HepG2 (cell line): ENCODE data around the gene NUCB1. TPM values are rescaled to one million over a fixed set of nuclear protein-coding genes. Genes with fewer than 3 reads are reported as not detected.

Source experiments
- AKAP8 ChIP-seq: sonication (generic); formaldehyde crosslinking; IDR thresholded peaks from 2 replicates; pipeline ENCODE4 v1.5.1; 2020; ENCODE audit warnings: mild to moderate bottlenecking, missing genetic modification reagents
- ARNTL ChIP-seq: sonication (generic); formaldehyde crosslinking; IDR thresholded peaks from 2 replicates; pipeline ENCODE4 v1.4.0; 2020; ENCODE audit warnings: mild to moderate bottlenecking, missing genetic modification reagents
- FOSL1 ChIP-seq: sonication (generic); formaldehyde crosslinking; IDR thresholded peaks from 2 replicates; pipeline ENCODE4 v1.9.0; 2021; ENCODE audit warnings: missing genetic modification reagents, borderline replicate concordance
- NFKBIZ ChIP-seq: IDR thresholded peaks from 2 replicates; pipeline ENCODE4 v1.6.1; 2018; ENCODE audit warnings: missing genetic modification reagents, missing compliant biosample characterization
- PAF1 ChIP-seq: IDR thresholded peaks from 2 replicates; pipeline ENCODE4 v1.6.1; 2016; ENCODE audit warnings: missing genetic modification reagents, missing compliant biosample characterization
- ZIK1 ChIP-seq: sonication (generic); formaldehyde crosslinking; IDR thresholded peaks from 2 replicates; pipeline ENCODE4 v1.5.0; 2020; ENCODE audit warnings: mild to moderate bottlenecking, low read depth, missing genetic modification reagents, borderline replicate concordance
- ZNF251 ChIP-seq: sonication (generic); formaldehyde crosslinking; IDR thresholded peaks from 2 replicates; pipeline ENCODE4 v1.9.0; 2021; ENCODE audit warnings: mild to moderate bottlenecking, missing genetic modification reagents
- ZNF264 ChIP-seq: sonication (generic); formaldehyde crosslinking; IDR thresholded peaks from 2 replicates; pipeline ENCODE4 v1.4.0; 2020; ENCODE audit warnings: missing genetic modification reagents
- polyA plus RNA-seq, 8 experiments: library from polyadenylated mRNA; depleted of rRNA in 3 of 8; stranded (reverse) in 7 of 8; unstranded in 1 of 8; fragments of >200 nt; fragmentation: Illumina TruSeq in 4 of 8; extraction: Trizol in 4 of 8; gene quantifications; 2 replicates each; pipeline versions ENCODE4 v1.2.1 to v1.2.3, GENCODE V29; 2011 to 2016; ENCODE audit warnings: low read depth in 4 of 8, missing spikeins in 1 of 8, mixed read lengths in 1 of 8; ENCODE audit not compliant: insufficient read depth in 1 of 8
- total RNA-seq, 5 experiments: library from RNA; depleted of rRNA; stranded (reverse); fragments of >200 nt; fragmentation: Illumina TruSeq; extraction: Trizol; gene quantifications; 2 replicates each; pipeline ENCODE4 v1.2.3, GENCODE V29; 2016; ENCODE audit warnings: low read depth in 1 of 5
- TF ChIP-seq, protein P1 (sequence below): fragments of 450-650 bp; IDR thresholded peaks from 2 replicates; pipeline ENCODE4 v1.6.1; 2016
- TF ChIP-seq, protein P2 (sequence below): sonication (generic); formaldehyde crosslinking; IDR thresholded peaks from 2 replicates; pipeline ENCODE4 v1.4.0; 2020; ENCODE audit warnings: mild to moderate bottlenecking, missing genetic modification reagents, borderline replicate concordance
- TF ChIP-seq, protein P3 (sequence below): sonication (generic); formaldehyde crosslinking; IDR thresholded peaks from 2 replicates; pipeline ENCODE4 v1.5.1; 2020; ENCODE audit warnings: missing genetic modification reagents, mild to moderate bottlenecking, borderline replicate concordance
- TF ChIP-seq, protein P4 (sequence below): sonication (generic); formaldehyde crosslinking; IDR thresholded peaks from 2 replicates; pipeline ENCODE4 v1.4.0; 2020; ENCODE audit warnings: missing genetic modification reagents
- TF ChIP-seq, protein P5 (sequence below): sonication (generic); formaldehyde crosslinking; IDR thresholded peaks from 2 replicates; pipeline ENCODE4 v1.4.0; 2020; ENCODE audit warnings: missing genetic modification reagents, mild to moderate bottlenecking, borderline replicate concordance

Gene NUCB1
- total and polyA plus RNA-seq, 2 of the 13 experiments (the other 11 are each of a cell fraction or from before 2014, with no cell fraction given), result 82.3 to 106 TPM

DNA sequence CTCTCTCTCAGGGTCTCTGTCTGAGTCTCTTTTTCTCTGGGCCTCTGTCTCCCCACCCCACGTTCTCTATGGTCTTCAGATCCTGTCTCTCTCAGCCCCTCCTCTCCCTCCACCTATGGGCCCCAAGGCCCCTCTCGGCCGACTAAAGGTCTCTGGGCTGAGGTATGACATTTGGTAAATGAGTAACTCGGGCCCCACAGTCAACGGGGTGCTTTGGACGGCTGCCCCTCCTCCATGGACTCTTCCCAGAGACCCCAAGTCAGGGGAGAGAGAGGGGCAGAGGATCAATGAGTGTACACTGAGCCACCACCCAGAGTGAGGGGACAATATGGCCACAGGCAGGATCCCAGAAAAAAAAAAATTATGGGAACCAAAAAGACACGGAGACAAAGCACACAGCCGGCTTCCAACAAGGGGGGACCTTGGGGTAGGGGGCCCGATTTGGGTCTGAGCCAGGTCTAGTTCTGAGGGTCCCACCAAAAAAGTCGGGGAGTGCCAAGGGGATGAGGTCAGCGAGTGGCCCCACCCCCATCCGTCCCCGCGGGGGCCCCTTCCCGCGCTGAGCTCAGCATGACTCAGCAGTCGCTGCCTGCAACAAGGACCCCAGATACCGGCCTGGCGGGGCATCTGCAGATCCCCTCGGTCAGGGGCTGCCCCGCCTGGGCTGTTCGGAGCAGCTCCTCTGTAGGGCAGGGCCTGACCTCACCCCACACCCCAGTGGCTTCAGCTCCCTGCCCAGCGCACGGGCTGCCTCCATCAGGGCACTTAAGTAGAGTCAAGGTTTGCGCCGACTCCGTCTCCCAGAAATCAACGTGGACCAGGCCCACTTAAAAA is 63.5 kb downstream of the NUCB1 start (continued):
- TF ChIP-seq, protein P1, sequence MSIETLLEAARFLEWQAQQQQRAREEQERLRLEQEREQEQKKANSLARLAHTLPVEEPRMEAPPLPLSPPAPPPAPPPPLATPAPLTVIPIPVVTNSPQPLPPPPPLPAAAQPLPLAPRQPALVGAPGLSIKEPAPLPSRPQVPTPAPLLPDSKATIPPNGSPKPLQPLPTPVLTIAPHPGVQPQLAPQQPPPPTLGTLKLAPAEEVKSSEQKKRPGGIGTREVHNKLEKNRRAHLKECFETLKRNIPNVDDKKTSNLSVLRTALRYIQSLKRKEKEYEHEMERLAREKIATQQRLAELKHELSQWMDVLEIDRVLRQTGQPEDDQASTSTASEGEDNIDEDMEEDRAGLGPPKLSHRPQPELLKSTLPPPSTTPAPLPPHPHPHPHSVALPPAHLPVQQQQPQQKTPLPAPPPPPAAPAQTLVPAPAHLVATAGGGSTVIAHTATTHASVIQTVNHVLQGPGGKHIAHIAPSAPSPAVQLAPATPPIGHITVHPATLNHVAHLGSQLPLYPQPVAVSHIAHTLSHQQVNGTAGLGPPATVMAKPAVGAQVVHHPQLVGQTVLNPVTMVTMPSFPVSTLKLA, result no peak
- TF ChIP-seq, protein P2, sequence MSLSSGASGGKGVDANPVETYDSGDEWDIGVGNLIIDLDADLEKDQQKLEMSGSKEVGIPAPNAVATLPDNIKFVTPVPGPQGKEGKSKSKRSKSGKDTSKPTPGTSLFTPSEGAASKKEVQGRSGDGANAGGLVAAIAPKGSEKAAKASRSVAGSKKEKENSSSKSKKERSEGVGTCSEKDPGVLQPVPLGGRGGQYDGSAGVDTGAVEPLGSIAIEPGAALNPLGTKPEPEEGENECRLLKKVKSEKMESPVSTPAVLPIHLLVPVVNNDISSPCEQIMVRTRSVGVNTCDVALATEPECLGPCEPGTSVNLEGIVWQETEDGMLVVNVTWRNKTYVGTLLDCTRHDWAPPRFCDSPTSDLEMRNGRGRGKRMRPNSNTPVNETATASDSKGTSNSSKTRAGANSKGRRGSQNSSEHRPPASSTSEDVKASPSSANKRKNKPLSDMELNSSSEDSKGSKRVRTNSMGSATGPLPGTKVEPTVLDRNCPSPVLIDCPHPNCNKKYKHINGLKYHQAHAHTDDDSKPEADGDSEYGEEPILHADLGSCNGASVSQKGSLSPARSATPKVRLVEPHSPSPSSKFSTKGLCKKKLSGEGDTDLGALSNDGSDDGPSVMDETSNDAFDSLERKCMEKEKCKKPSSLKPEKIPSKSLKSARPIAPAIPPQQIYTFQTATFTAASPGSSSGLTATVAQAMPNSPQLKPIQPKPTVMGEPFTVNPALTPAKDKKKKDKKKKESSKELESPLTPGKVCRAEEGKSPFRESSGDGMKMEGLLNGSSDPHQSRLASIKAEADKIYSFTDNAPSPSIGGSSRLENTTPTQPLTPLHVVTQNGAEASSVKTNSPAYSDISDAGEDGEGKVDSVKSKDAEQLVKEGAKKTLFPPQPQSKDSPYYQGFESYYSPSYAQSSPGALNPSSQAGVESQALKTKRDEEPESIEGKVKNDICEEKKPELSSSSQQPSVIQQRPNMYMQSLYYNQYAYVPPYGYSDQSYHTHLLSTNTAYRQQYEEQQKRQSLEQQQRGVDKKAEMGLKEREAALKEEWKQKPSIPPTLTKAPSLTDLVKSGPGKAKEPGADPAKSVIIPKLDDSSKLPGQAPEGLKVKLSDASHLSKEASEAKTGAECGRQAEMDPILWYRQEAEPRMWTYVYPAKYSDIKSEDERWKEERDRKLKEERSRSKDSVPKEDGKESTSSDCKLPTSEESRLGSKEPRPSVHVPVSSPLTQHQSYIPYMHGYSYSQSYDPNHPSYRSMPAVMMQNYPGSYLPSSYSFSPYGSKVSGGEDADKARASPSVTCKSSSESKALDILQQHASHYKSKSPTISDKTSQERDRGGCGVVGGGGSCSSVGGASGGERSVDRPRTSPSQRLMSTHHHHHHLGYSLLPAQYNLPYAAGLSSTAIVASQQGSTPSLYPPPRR (CRISPR knock-in tag), result 0 out of 2 replicates have a peak, but pooled peaks have one; percentile 20
- TF ChIP-seq ZNF264 (no peak), NFKBIZ (CRISPR knock-in tag) (peak; percentile 55; the same call in 1 of the 2 replicates), FOSL1 (CRISPR knock-in tag) (peak; percentile 66), ZIK1 (CRISPR knock-in tag) (no peak), ARNTL (CRISPR knock-in tag) (peak; percentile 59), AKAP8 (peak; percentile 80), PAF1 (CRISPR knock-in tag) (0 out of 2 replicates have a peak, but pooled peaks have one; percentile 42), ZNF251 (CRISPR knock-in tag) (no peak)
- TF ChIP-seq, protein P3, sequence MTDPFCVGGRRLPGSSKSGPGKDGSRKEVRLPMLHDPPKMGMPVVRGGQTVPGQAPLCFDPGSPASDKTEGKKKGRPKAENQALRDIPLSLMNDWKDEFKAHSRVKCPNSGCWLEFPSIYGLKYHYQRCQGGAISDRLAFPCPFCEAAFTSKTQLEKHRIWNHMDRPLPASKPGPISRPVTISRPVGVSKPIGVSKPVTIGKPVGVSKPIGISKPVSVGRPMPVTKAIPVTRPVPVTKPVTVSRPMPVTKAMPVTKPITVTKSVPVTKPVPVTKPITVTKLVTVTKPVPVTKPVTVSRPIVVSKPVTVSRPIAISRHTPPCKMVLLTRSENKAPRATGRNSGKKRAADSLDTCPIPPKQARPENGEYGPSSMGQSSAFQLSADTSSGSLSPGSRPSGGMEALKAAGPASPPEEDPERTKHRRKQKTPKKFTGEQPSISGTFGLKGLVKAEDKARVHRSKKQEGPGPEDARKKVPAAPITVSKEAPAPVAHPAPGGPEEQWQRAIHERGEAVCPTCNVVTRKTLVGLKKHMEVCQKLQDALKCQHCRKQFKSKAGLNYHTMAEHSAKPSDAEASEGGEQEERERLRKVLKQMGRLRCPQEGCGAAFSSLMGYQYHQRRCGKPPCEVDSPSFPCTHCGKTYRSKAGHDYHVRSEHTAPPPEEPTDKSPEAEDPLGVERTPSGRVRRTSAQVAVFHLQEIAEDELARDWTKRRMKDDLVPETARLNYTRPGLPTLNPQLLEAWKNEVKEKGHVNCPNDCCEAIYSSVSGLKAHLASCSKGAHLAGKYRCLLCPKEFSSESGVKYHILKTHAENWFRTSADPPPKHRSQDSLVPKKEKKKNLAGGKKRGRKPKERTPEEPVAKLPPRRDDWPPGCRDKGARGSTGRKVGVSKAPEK (CRISPR knock-in tag), result 0 out of 2 replicates have a peak, but pooled peaks have one; percentile 33
- TF ChIP-seq, protein P4, sequence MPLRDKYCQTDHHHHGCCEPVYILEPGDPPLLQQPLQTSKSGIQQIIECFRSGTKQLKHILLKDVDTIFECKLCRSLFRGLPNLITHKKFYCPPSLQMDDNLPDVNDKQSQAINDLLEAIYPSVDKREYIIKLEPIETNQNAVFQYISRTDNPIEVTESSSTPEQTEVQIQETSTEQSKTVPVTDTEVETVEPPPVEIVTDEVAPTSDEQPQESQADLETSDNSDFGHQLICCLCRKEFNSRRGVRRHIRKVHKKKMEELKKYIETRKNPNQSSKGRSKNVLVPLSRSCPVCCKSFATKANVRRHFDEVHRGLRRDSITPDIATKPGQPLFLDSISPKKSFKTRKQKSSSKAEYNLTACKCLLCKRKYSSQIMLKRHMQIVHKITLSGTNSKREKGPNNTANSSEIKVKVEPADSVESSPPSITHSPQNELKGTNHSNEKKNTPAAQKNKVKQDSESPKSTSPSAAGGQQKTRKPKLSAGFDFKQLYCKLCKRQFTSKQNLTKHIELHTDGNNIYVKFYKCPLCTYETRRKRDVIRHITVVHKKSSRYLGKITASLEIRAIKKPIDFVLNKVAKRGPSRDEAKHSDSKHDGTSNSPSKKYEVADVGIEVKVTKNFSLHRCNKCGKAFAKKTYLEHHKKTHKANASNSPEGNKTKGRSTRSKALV, result no peak; the same call in 1 of the 2 replicates
- TF ChIP-seq, protein P5, sequence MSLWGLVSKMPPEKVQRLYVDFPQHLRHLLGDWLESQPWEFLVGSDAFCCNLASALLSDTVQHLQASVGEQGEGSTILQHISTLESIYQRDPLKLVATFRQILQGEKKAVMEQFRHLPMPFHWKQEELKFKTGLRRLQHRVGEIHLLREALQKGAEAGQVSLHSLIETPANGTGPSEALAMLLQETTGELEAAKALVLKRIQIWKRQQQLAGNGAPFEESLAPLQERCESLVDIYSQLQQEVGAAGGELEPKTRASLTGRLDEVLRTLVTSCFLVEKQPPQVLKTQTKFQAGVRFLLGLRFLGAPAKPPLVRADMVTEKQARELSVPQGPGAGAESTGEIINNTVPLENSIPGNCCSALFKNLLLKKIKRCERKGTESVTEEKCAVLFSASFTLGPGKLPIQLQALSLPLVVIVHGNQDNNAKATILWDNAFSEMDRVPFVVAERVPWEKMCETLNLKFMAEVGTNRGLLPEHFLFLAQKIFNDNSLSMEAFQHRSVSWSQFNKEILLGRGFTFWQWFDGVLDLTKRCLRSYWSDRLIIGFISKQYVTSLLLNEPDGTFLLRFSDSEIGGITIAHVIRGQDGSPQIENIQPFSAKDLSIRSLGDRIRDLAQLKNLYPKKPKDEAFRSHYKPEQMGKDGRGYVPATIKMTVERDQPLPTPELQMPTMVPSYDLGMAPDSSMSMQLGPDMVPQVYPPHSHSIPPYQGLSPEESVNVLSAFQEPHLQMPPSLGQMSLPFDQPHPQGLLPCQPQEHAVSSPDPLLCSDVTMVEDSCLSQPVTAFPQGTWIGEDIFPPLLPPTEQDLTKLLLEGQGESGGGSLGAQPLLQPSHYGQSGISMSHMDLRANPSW (CRISPR knock-in tag), result peak; percentile 45; the same call in 1 of the 2 replicates
